Measurements from ENCODE around the gene EGLN2. TPM values are rescaled to one million over a fixed set of nuclear protein-coding genes. Genes with fewer than 3 reads are reported as not detected.

Gene EGLN2
- total and polyA plus RNA-seq, 9 of the 15 experiments (the other 6 are each of a cell fraction or from before 2014, with no cell fraction given), result 9.6 to 114 (median 71.0) TPM

GRCh38 chr19:40755791-40756190, 43.2 kb upstream of the EGLN2 start:
- Histone ChIP-seq H3K9me3 (replicated peaks; ENCODE audit: control insufficient read depth, insufficient read depth, low read depth, low read length) (no peaks in the 10 kb centered on the region), H3K4me1 (replicated peaks in 1 of 2; ENCODE audit: control insufficient read depth in 2 of 2, insufficient read depth in 2 of 2, low read length in 2 of 2) (peaks cover 18 to 31% of the 10 kb centered on the region in 2 experiments; a peak in 4 of 5 replicates), H3K79me2 (ENCODE audit: control insufficient read depth, insufficient read depth, low read length) (peaks cover 86% of the 10 kb centered on the region), H3K27me3 (ENCODE audit: control insufficient read depth in 2 of 2, insufficient read depth in 2 of 2, low read length in 2 of 2) (no peaks in the 10 kb centered on the region), H3K4me3 (no peak overlapping the region), H3K27ac (ENCODE audit: extremely low read depth, low read depth, low read length) (no peak overlapping the region; the same call in 2 of the 3 replicates), H3K9ac (ENCODE audit: insufficient read depth in 1 of 2, low read depth in 2 of 2, low read length in 2 of 2) (peak overlapping the region in 1 of 2 experiments; percentile 72; a peak in 1 of 4 replicates), H3K9me1 (ENCODE audit: control insufficient read depth, insufficient read depth, low read length) (peaks cover 3% of the 10 kb centered on the region), H3K36me3 (ENCODE audit: control insufficient read depth, insufficient read depth, low read length) (peaks cover 83% of the 10 kb centered on the region), H4K20me1 (replicated peaks; ENCODE audit: control insufficient read depth, insufficient read depth, low read length) (peaks cover 35% of the 10 kb centered on the region), H2AFZ (ENCODE audit: low read depth, low read length) (no peak overlapping the region), H3K4me2 (ENCODE audit: insufficient read depth, low read length) (no peak overlapping the region)
- no peak for FAIRE-seq
- no peak for DNase-seq (ENCODE audit: extremely low read depth in 1 of 4, low spot score in 3 of 4)
- POLR2A ChIA-PET, result interaction anchor here (0.6 to 2.5 kb wide), 4 partner anchors 10 to 50 kb away, joined by 4 to 8 read pairs (median 4); partner anchors contain the start of gene RAB4B
- no peak for ATAC-seq
- WGBS (ENCODE audit: insufficient coverage, low coverage, missing lambda C conversion rate), result 97% methylated on average over 8 of the region's 8 CpGs
- in situ Hi-C loops (cut with MboI), result no loop called here
- CTCF ChIA-PET (ENCODE audit: low intra/inter-chr PET ratio), result no interaction called here
- intact Hi-C loops (cut with micrococcal nuclease), result no loop called here
- TF ChIP-seq BCL6 (CRISPR knock-in tag; IDR thresholded peaks at IDR 0.05) (no peak), DLX4 (CRISPR knock-in tag; IDR thresholded peaks at IDR 0.05) (no peak), TCF7 (IDR thresholded peaks at IDR 0.05; ENCODE audit: borderline replicate concordance) (no peak), ARID3B (CRISPR knock-in tag; IDR thresholded peaks at IDR 0.05; ENCODE audit: borderline replicate concordance) (no peak), POLR2H (tag; IDR thresholded peaks at IDR 0.05; ENCODE audit: low read depth) (no peak), JUND (IDR thresholded peaks at IDR 0.05; ENCODE audit: borderline replicate concordance, low read depth, low read length) (no peak), JUND (tag; IDR thresholded peaks at IDR 0.05; ENCODE audit: borderline replicate concordance, low read depth, low read length) (0 out of 3 replicates have a peak, but pooled peaks have one; percentile 24), GATA2 (CRISPR knock-in tag; IDR thresholded peaks at IDR 0.05) (no peak), ATF3 (IDR thresholded peaks at IDR 0.05) (0 out of 2 replicates have a peak, but pooled peaks have one; percentile 28), ATF3 (CRISPR knock-in tag; conservative IDR thresholded peaks at IDR 0.05) (no peak)
- no TSS peak for BruUV-seq (replicated peaks)

Measured in K562 (cell line).